Uterus (tissue), 4 donors: ENCODE results near the gene BOLA1. TPM values are rescaled to one million over a fixed set of nuclear protein-coding genes. Genes with fewer than 3 reads are reported as not detected.

Experiments used
- DNase-seq, 2 donors: peaks; one replicate each; pipeline ENCODE4 v3.0.0-alpha.2; 2019 to 2020
- H3K27ac ChIP-seq, 2 donors: fragments of 200-600 bp; sonication (generic); 1 replicate in 1 of 2; 2 replicates in 1 of 2; pipeline ENCODE4 v1.5.1; 2016 to 2018
- H3K27me3 ChIP-seq, 2 donors: fragments of 200-600 bp; sonication (generic); one replicate each; pipeline ENCODE4 v1.5.1; 2018 to 2019; ENCODE audit warnings: control low read depth in 1 of 2
- H3K36me3 ChIP-seq, 2 donors: fragments of 200-600 bp; sonication (generic); one replicate each; pipeline ENCODE4 v1.5.1; 2019; ENCODE audit warnings: control low read depth in 1 of 2
- H3K4me1 ChIP-seq, 2 donors: fragments of 200-600 bp; sonication (generic); one replicate each; pipeline ENCODE4 v1.5.1; 2018 to 2019; ENCODE audit warnings: control low read depth in 1 of 2
- H3K4me3 ChIP-seq, 2 donors: fragments of 200-600 bp; sonication (generic); 1 replicate in 1 of 2; 2 replicates in 1 of 2; pipeline ENCODE4 v1.5.1; 2018 to 2019; ENCODE audit warnings: mild to moderate bottlenecking in 1 of 2
- H3K9me3 ChIP-seq, 2 donors: fragments of 200-600 bp; sonication (generic); one replicate each; pipeline ENCODE4 v1.5.1; 2019; ENCODE audit warnings: control low read depth in 1 of 2
- POLR2A ChIP-seq, 2 donors: fragments of 450-650 bp; IDR thresholded peaks; one replicate each; pipeline ENCODE4 v1.6.1; 2016; ENCODE audit warnings: antibody characterized with exemption in 2 of 2, mild to moderate bottlenecking in 1 of 2, moderate library complexity in 1 of 2
- intact Hi-C: fragments of 100-400 bp; cut with DNase I; formaldehyde crosslinking; loops from one replicate; pipeline ENCODE4 v1.15.1; 2023; ENCODE audit warnings: low total_unique reads
- total RNA-seq, 4 donors: library from RNA; depleted of rRNA in 3 of 4; stranded (reverse); fragments of >200 nt in 3 of 4; gene quantifications; one replicate each; pipeline versions ENCODE4 v1.1.0 to v1.2.4, GENCODE V29; 2014 to 2023
- TF ChIP-seq, protein P1 (sequence below), 4 experiments: fragments of 200-600 bp in 2 of 4; fragments of 450-650 bp in 2 of 4; sonication (generic) in 2 of 4; IDR thresholded peaks; one replicate each; pipeline ENCODE4 v1.5.1; 2016 to 2019; ENCODE audit warnings: antibody characterized with exemption in 4 of 4, mild to moderate bottlenecking in 2 of 4, moderate library complexity in 1 of 4
- donor health status: DM: yes; HTN: yes; CAD: no.

Gene BOLA1
- total RNA-seq, 4 donors from 2014 or later, result 2.1 to 51.2 (median 15.3) TPM

DNA sequence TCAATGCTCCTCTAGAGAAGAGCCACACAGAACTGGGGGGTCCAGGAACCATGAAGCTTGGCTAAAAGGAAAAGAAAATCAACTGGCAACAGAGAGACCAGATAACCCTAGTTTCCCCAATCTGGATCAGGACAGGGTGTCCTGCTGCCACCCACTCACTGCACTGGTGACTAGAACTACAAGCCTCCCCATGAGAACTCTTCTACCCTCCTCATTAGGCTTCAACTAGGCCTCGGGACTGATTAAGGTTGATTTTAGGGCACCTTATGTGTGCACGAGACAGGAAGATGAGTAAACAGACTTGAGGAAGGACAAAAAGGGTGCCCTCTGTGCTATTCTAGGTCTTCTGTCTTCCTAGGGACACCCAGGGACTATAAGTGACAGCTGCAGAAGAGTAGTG lies 30.5 kb downstream of the BOLA1 start:
- Histone ChIP-seq H3K4me3 (no peak overlapping the region), H3K9me3 (no peaks in the 10 kb centered on the region), H3K27me3 (no peaks in the 10 kb centered on the region), H3K4me1 (peaks cover 9 to 16% of the 10 kb centered on the region in 2 donors), H3K36me3 (no peaks in the 10 kb centered on the region), H3K27ac (peak overlapping the region in 1 of 2 donors; percentile 95)
- intact Hi-C loops, result no loop called here
- no peak for DNase-seq
- TF ChIP-seq POLR2A (IDR thresholded peaks at IDR 0.05), result no peak
- TF ChIP-seq, protein P1, sequence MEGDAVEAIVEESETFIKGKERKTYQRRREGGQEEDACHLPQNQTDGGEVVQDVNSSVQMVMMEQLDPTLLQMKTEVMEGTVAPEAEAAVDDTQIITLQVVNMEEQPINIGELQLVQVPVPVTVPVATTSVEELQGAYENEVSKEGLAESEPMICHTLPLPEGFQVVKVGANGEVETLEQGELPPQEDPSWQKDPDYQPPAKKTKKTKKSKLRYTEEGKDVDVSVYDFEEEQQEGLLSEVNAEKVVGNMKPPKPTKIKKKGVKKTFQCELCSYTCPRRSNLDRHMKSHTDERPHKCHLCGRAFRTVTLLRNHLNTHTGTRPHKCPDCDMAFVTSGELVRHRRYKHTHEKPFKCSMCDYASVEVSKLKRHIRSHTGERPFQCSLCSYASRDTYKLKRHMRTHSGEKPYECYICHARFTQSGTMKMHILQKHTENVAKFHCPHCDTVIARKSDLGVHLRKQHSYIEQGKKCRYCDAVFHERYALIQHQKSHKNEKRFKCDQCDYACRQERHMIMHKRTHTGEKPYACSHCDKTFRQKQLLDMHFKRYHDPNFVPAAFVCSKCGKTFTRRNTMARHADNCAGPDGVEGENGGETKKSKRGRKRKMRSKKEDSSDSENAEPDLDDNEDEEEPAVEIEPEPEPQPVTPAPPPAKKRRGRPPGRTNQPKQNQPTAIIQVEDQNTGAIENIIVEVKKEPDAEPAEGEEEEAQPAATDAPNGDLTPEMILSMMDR (IDR thresholded peaks at IDR 0.05), result no peak

DNA sequence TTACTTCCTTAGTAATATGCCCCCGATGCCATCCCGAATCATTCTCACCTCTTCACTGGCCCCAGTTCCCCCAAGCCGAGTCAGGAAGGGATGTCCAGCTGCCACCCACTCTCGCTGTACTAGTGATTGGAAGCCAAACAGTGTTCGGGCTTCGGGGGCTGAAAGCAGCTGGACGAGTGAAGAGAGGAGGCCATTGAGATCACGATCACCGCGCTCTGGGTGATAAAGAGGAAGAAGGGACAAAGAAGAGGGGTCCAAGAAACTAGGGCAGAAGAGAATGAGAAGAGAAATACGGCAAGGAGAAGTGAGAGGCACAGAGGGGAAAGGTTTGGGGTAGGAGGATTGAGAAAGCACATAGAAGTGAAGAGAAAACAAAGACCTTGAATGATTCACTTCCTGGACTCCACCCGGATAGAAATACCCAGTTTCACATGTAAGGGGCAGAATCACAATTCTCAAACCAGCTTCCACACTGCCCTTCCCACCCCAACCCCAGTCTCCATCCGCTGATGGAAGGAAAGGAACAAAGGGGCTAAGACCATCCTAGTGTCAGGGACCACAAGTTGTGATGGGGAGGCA lies 31.9 kb downstream of the BOLA1 start:
- Histone ChIP-seq H3K4me3 (no peak overlapping the region), H3K36me3 (no peaks in the 10 kb centered on the region), H3K27me3 (no peaks in the 10 kb centered on the region), H3K4me1 (peaks cover 6 to 13% of the 10 kb centered on the region in 2 donors), H3K27ac (no peak overlapping the region), H3K9me3 (no peaks in the 10 kb centered on the region)
- intact Hi-C loops, result no loop called here
- no peak for TF ChIP-seq POLR2A (IDR thresholded peaks at IDR 0.05)
- DNase-seq, result no peak

DNA sequence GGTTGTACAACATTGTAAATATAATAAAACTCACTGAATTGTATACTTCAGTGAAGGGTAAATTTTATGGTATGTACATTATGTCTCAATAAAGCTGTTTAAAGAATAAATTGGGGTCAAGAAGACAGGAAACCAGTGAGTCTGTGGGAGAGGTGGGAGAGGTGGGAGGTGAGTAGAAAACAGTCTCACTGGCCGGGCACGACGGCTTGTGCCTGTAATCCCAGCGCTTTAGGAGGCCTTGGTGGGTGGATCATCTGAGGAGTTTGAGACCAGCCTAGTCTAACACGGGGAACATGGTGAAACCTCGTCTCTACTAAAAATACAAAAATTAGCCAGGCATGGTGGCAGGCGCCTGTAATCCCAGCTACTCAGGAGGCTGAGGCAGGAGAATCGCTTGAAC lies 33.1 kb downstream of the BOLA1 start:
- TF ChIP-seq, protein P1 (IDR thresholded peaks at IDR 0.05), result no peak
- no peaks in the 10 kb centered on the region for H3K36me3 ChIP-seq
- H3K9me3 ChIP-seq, result no peaks in the 10 kb centered on the region
- intact Hi-C loops, result no loop called here
- no peak overlapping the region for H3K4me3 ChIP-seq
- H3K27me3 ChIP-seq, result no peaks in the 10 kb centered on the region
- no peak for DNase-seq
- no peak overlapping the region for H3K27ac ChIP-seq
- peaks cover 0 to 5% of the 10 kb centered on the region in 2 donors for H3K4me1 ChIP-seq

DNA sequence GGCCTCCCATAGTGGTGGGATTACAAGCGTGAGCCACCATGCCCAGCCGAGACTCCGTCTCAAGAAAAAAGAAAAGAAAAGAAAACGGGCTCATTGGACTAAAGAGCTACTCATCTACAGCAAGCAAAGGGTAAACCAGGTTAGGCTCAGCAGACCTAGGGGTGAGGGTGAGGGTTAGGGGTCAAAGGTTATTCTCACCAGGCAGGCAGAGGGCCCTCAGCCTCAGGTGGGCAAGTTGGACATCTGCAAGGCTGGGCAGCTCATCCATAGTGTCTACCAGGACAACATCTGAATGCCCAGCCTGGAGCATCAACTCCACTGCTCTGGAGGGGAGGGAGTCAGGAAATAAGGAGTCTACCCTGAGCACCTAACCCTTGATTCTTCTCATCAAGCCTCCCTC lies 33.8 kb downstream of the BOLA1 start:
- intact Hi-C loops, result no loop called here
- H3K4me1 ChIP-seq, result peaks cover 0 to 10% of the 10 kb centered on the region in 2 donors
- DNase-seq, result no peak
- no peaks in the 10 kb centered on the region for H3K27me3 ChIP-seq
- H3K9me3 ChIP-seq, result no peaks in the 10 kb centered on the region
- no peak overlapping the region for H3K27ac ChIP-seq
- no peak overlapping the region for H3K4me3 ChIP-seq
- H3K36me3 ChIP-seq, result no peaks in the 10 kb centered on the region
- no peak for TF ChIP-seq POLR2A (IDR thresholded peaks at IDR 0.05)
- TF ChIP-seq, protein P1 (IDR thresholded peaks at IDR 0.05), result no peak

DNA sequence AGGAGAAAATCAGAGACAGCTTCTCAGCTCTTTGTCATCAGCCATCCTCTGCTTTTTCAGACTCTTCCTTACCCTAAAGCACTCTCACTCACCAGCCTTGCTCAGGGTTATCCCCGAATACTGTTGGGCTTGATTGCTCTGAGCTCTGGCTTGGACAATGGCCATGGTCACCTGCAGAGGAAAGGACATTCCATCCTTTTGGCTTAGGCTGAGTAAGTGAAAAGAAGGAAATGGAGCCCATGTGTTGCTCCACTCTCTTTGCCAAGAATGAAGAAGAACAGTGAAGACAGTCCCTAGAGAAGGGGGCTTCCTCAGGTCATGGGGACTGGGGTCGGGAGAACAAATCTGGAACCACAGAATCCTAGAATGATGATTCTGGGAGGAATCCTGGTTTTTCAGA lies 35.0 kb downstream of the BOLA1 start:
- no peaks in the 10 kb centered on the region for H3K36me3 ChIP-seq
- TF ChIP-seq, protein P1 (IDR thresholded peaks at IDR 0.05), result no peak
- TF ChIP-seq POLR2A (IDR thresholded peaks at IDR 0.05), result no peak
- H3K9me3 ChIP-seq, result no peaks in the 10 kb centered on the region
- no peaks in the 10 kb centered on the region for H3K27me3 ChIP-seq
- intact Hi-C loops, result no loop called here
- no peak overlapping the region for H3K4me3 ChIP-seq
- H3K4me1 ChIP-seq, result peaks cover 0 to 10% of the 10 kb centered on the region in 2 donors
- DNase-seq, result no peak
- peak overlapping the region in 1 of 2 donors; percentile 90 for H3K27ac ChIP-seq
